Thyroid gland (tissue), 4 donors: ENCODE results near the gene RGS13. TPM values are rescaled to one million over a fixed set of nuclear protein-coding genes. Genes with fewer than 3 reads are reported as not detected.

ENCODE experiments used
- DNase-seq, 2 donors: peaks; one replicate each; pipeline ENCODE4 v3.0.0-alpha.2; 2019
- H3K27ac ChIP-seq, 3 donors: fragments of 200-600 bp; sonication (generic); 1 replicate in 2 of 3; 2 replicates in 1 of 3; pipeline ENCODE4 v1.5.1; 2016 to 2019; ENCODE audit warnings: mild to moderate bottlenecking in 1 of 3, moderate library complexity in 1 of 3
- H3K27me3 ChIP-seq: fragments of 200-600 bp; sonication (generic); one replicate; pipeline ENCODE4 v1.5.1; 2019
- H3K36me3 ChIP-seq, 2 donors: fragments of 200-600 bp; sonication (generic); one replicate each; pipeline ENCODE4 v1.5.1; 2016 to 2019
- H3K4me1 ChIP-seq, 2 donors: fragments of 200-600 bp; sonication (generic); one replicate each; pipeline ENCODE4 v1.5.1; 2017 to 2019
- H3K4me3 ChIP-seq, 3 donors: fragments of 200-600 bp; sonication (generic); replicated peaks in 1 of 3; 1 replicate in 2 of 3; 2 replicates in 1 of 3; pipeline ENCODE4 v1.5.1; 2016; ENCODE audit warnings: mild to moderate bottlenecking in 1 of 3
- H3K9me3 ChIP-seq: fragments of 200-600 bp; sonication (generic); one replicate; pipeline ENCODE4 v1.5.1; 2017
- POLR2A ChIP-seq, 2 donors: fragments of 450-650 bp; IDR thresholded peaks; one replicate each; pipeline ENCODE4 v1.6.1; 2017; ENCODE audit warnings: antibody characterized with exemption in 2 of 2, mild to moderate bottlenecking in 2 of 2, moderate library complexity in 1 of 2
- WGBS, 2 donors: methylation state at CpG; one replicate each; pipeline ENCODE4 v1.1.5; 2017; 5-methylcytosine and 5-hydroxymethylcytosine counted together
- intact Hi-C: fragments of 100-400 bp; cut with DNase I; formaldehyde crosslinking; loops from one replicate; pipeline ENCODE4 v1.15.1; 2023
- total RNA-seq, 4 donors: library from RNA; depleted of rRNA; stranded (reverse); fragments of >200 nt; gene quantifications; one replicate each; pipeline ENCODE4 v1.2.3, GENCODE V29; 2016
- TF ChIP-seq, protein P1 (sequence below), 6 experiments: fragments of 200-600 bp in 3 of 6; fragments of 450-650 bp in 3 of 6; sonication (generic) in 3 of 6; IDR thresholded peaks; one replicate each; pipeline ENCODE4 v1.5.1; 2016 to 2019; ENCODE audit warnings: antibody characterized with exemption in 6 of 6, mild to moderate bottlenecking in 2 of 6, inconsistent platforms in 1 of 6, moderate library complexity in 1 of 6

Gene RGS13
- total RNA-seq, 4 donors from 2014 or later = not detected

- Histone ChIP-seq H3K4me1 (no peaks in the 10 kb centered on the region), H3K27ac (no peak overlapping the region), H3K27me3 (no peaks in the 10 kb centered on the region), H3K36me3 (no peaks in the 10 kb centered on the region), H3K9me3 (no peaks in the 10 kb centered on the region), H3K4me3 (no peak overlapping the region)
- peak; percentile 8 to 11 for DNase-seq
- WGBS, 2 donors = 76 to 77% methylated on average over 12 of the region's 12 CpGs
- intact Hi-C loops = no loop called here
- TF ChIP-seq POLR2A (IDR thresholded peaks at IDR 0.05) = no peak
- TF ChIP-seq, protein P1, sequence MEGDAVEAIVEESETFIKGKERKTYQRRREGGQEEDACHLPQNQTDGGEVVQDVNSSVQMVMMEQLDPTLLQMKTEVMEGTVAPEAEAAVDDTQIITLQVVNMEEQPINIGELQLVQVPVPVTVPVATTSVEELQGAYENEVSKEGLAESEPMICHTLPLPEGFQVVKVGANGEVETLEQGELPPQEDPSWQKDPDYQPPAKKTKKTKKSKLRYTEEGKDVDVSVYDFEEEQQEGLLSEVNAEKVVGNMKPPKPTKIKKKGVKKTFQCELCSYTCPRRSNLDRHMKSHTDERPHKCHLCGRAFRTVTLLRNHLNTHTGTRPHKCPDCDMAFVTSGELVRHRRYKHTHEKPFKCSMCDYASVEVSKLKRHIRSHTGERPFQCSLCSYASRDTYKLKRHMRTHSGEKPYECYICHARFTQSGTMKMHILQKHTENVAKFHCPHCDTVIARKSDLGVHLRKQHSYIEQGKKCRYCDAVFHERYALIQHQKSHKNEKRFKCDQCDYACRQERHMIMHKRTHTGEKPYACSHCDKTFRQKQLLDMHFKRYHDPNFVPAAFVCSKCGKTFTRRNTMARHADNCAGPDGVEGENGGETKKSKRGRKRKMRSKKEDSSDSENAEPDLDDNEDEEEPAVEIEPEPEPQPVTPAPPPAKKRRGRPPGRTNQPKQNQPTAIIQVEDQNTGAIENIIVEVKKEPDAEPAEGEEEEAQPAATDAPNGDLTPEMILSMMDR (IDR thresholded peaks at IDR 0.05) = no peak
These were observed 26.6 kb upstream of the RGS13 start for GRCh38 chr1:192609110-192610079.

DNA sequence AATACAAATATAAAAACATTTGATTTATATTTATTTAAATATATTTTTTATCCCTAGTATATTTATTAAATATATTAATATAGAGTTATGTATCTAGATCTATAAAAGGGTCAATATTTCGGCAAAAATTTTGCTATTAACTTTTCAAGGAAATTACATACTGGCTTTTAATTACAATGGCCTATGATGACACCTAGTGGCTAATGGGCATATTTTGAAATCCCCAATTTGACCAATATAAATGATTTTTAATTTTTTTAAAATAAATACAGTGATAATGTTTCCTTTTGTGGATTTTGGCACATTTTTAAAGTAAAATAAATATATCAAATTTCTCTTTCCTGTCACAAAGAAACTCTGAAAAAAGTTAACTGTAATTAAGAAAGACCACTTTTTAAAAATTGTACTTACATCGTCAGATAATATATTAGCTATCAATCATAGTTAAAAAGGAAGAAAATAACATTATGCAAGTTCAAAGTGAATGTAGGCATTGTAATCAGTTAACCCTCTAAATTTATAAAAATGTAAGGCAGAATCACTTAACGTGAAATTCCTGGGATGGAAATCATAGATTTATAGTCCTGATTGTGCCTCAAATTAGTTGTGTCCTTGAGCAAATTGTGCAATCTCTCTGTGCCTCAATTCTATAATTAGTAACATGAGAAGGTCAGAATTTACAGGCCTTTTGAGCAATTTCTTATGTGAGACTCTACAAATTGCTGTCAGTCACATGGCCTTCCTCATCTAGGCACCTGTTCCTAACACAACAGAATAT is 25.6 kb upstream of the RGS13 start:
- no peak overlapping the region for H3K27ac ChIP-seq
- no peaks in the 10 kb centered on the region for H3K36me3 ChIP-seq
- H3K27me3 ChIP-seq = no peaks in the 10 kb centered on the region

GRCh38 chr1:192615055-192615454 is 20.9 kb upstream of the RGS13 start:
- Histone ChIP-seq H3K36me3 (no peaks in the 10 kb centered on the region), H3K4me3 (no peak overlapping the region), H3K4me1 (no peaks in the 10 kb centered on the region), H3K9me3 (no peaks in the 10 kb centered on the region), H3K27ac (no peak overlapping the region), H3K27me3 (no peaks in the 10 kb centered on the region)
- 98% methylated on average over 1 of the region's 1 CpG for WGBS, 2 donors
- intact Hi-C loops = no loop called here
- no peak for TF ChIP-seq POLR2A (IDR thresholded peaks at IDR 0.05)
- TF ChIP-seq, protein P1 (IDR thresholded peaks at IDR 0.05) = no peak
- no peak for DNase-seq

More for the DNA sequence above, 25.6 kb upstream of the RGS13 start:
- DNase-seq = no peak
- Histone ChIP-seq H3K4me1 (no peaks in the 10 kb centered on the region), H3K9me3 (no peaks in the 10 kb centered on the region), H3K4me3 (no peak overlapping the region)
- WGBS, 2 donors = 63 to 68% methylated on average over 3 of the region's 3 CpGs
- intact Hi-C loops = no loop called here
- TF ChIP-seq POLR2A (IDR thresholded peaks at IDR 0.05) = no peak
- TF ChIP-seq, protein P1 (IDR thresholded peaks at IDR 0.05) = peak in 5 of 6 experiments; percentile 13 to 65 (median 51)

DNA sequence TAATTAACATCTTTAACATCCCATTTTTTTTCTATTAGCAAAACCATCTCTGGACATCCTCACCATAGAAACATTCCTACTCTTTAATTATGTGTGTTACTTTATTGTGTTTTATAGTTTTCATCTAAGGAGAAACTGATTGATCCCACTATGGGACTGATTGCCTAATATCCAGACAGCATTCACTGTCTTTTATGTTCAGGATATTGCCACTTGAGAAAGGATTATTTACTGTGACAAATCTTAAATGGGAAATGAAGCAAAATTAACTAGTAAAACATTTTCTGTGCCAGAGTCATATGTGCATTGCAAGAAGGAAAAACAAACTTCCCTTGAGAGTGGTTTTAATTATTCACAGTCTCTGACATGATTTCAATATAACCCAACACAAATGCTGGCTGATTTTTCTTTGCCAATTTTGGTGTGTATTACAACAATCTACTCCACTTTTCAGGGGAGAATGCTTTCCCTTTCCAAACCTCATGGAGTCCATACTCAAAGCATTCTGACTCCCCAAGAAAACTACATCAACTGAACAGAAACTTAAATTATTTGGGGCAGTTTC is 15.8 kb upstream of the RGS13 start:
- no peak for DNase-seq
- Histone ChIP-seq H3K36me3 (no peaks in the 10 kb centered on the region), H3K4me1 (no peaks in the 10 kb centered on the region), H3K27ac (no peak overlapping the region), H3K9me3 (no peaks in the 10 kb centered on the region), H3K4me3 (no peak overlapping the region), H3K27me3 (no peaks in the 10 kb centered on the region)
- TF ChIP-seq POLR2A (IDR thresholded peaks at IDR 0.05) = no peak
- TF ChIP-seq, protein P1 (IDR thresholded peaks at IDR 0.05) = no peak
- intact Hi-C loops = no loop called here
